DMS 273 (cell line): ENCODE results near the gene SLC7A4.

Experiments used
- DNase-seq: peaks from one replicate; lab custom pipeline; 2025; ENCODE audit not compliant: unreplicated experiment; lab: John Stamatoyannopoulos, UW

The SLC7A4 gene

GRCh38 chr22:20989323-20990138 is 42.8 kb downstream of the SLC7A4 start:
- no peak for DNase-seq

- no peak for DNase-seq
These were observed 43.6 kb downstream of the SLC7A4 start for GRCh38 chr22:20988573-20989322.

GRCh38 chr22:20987375-20987774 is 45.0 kb downstream of the SLC7A4 start:
- no peak for DNase-seq

- no peak for DNase-seq
These were observed 46.0 kb downstream of the SLC7A4 start for GRCh38 chr22:20986365-20986764.

- DNase-seq, result no peak
These were observed 46.6 kb downstream of the SLC7A4 start for GRCh38 chr22:20985720-20986119.

GRCh38 chr22:20983081-20983771 is 49.1 kb downstream of the SLC7A4 start:
- DNase-seq, result no peak

- DNase-seq, result no peak
These were observed 49.8 kb downstream of the SLC7A4 start for GRCh38 chr22:20982563-20982882.

- peak; percentile 82 for DNase-seq
These were observed 50.4 kb downstream of the SLC7A4 start, which contains the start of gene LZTR1 for GRCh38 chr22:20981787-20982562. TSS of gene LZTR1 (plus strand) at chr22:20982297. CDS start at chr22:20982372, 75 bp downstream.

- peak; percentile 44 for DNase-seq
These were observed 51.2 kb downstream of the SLC7A4 start for GRCh38 chr22:20980938-20981722.

GRCh38 chr22:20980523-20980922 is 51.8 kb downstream of the SLC7A4 start:
- no peak for DNase-seq

GRCh38 chr22:20979940-20980453 is 52.4 kb downstream of the SLC7A4 start:
- DNase-seq, result no peak

- peak; percentile 51 for DNase-seq
These were observed 53.0 kb downstream of the SLC7A4 start for GRCh38 chr22:20979243-20979809.
